Measurements from ENCODE around the gene ANO2.
"Not testable (repeated sequence)": the region's sequence is repeated elsewhere in the genome, so short reads cannot be mapped to it uniquely, and the experiment has no call there.

Gene ANO2

DNA sequence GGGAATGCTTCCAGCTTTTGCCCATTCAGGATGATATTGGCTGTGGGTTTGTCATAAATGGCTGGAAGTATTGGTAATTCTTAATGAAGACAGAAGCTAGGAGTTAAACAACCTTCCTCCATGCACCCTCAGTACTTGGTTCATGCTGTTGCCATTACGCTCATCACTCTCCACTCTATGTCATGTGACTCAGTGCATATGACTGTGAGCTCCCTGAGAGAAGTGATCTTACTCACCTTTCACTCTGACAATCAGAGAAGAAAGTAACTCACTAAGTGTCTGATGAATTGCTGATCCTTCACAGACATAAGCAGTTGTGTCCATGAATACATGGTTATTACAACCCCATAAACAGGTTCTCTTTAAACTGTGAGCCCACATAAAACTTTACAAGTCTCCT lies 275.4 kb downstream of the ANO2 start:
- DNase-seq (ENCODE audit: low read depth in 2 of 2): not testable (repeated sequence)

DNA sequence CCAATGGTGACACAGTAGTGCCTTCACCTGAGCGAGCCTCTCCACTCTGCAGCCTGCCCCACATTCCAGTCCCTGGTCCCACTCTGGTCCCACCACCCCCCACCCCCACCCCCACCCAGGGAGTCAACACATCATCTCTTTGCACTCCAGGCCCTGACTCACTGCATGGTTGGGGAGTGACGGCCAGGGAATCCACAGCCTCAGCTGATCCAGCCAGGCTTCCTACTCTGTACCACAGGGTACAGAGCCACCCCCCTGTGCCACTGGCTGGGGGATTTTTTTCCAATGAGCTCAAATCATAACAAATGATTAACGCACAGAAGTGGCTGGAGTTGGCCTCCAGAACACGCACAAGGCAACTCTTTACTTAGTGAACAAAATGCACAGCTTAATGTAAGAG lies 279.4 kb downstream of the ANO2 start:
- DNase-seq (ENCODE audit: low read depth in 2 of 2): no peak

DNA sequence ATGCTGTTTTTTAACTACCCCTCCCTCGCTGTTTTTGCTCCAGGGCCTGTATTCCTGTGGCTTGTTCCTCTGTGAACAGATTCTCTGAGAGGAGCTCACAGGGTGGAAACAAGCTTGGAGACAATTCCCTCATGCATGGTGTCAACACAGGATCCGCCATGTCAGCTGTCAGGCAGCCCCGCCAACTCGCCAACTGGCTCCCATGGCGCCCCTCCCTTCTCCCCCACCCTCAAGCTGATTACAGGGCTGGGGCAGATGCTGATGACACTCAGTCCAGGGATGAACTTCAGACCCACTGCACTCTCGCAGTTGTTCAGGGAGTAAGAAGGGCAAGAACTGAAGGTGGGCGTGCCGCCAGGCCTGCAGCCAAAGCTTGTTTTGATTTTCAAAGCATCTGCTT lies 283.2 kb downstream of the ANO2 start:
- no peak for DNase-seq (ENCODE audit: low read depth in 2 of 2)

DNA sequence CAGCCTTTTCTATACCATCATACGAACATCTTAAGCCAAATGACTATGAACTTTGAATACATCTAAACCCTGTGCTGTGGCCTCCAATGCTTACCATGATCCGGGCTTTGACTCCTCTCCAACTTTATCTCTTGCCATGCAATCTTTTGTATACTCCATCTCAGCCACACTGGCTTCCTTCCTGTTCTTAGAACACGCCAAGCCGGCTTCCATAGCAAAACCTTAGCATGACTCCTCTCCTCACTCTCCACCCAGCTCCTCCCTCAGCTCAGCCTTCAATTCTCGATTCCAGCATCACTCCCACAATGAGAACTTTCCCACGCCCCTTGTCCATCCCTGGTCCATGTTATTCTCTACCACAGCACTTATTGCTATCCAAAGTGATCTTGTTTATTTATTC lies 284.8 kb downstream of the ANO2 start:
- no peak for DNase-seq (ENCODE audit: low read depth in 2 of 2)

DNA sequence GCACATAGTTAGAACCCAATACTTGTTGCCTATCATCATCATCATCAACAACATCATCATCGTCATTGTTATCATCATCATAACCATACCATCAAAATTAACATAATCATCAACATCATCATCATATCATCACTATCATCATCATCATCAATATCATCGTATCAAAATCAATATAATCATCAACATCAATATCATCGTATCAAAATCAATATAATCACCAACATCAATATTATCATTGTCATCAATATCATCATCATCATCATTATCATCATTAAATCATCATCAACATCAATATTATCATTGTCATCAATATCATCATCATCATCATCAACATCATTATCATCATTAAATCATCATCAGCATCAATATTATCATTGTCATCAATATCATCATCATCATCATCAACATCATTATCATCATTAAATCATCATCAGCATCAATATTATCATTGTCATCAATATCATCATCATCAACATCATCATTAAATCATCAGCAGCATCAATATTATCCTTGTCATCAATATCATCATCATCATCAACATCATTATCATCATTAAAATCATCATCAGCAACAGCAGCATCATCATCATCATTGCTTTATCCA lies 286.6 kb downstream of the ANO2 start:
- not testable (repeated sequence) for DNase-seq (ENCODE audit: low read depth in 2 of 2)

DNA sequence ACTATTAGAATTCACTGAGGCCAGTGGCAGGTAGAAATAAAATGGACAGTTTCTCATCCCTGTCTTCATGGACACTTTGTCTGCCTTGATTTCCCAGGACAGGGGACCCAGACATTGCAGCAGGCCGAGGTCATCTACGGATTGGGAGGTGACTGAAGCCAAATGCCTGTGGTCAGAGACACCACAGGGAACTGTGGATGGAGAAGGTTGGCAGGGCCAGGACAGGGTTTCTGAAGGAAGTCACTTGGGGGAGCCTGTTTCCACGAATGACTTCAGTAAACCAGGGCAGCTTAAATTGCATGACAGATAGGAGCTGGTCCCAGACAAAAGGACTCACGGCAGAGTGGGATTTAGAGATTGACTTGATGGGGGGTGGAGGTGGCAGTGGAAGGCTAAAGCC lies 288.2 kb downstream of the ANO2 start:
- no peak for DNase-seq (ENCODE audit: low read depth in 2 of 2)

DNA sequence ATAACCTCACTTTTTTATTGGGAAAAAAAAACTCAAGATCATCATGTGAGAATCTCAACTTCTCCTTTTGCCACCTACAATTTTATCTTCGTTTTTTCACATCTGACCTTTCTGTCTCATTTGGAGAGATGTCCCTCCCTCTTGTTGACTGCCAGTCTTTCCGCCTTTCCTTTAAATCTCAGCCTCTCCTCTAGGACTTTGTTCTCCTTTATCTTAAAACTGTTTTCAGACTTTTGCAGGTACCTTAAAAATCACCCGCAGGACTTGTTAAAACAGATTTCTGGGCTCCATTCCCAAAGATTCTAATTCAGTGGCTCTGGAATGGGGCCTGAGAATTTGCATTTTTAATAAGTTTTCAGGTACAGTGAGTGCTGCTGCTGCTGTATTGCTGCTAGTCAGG lies 289.9 kb downstream of the ANO2 start:
- no peak for DNase-seq (ENCODE audit: low read depth in 2 of 2)

DNA sequence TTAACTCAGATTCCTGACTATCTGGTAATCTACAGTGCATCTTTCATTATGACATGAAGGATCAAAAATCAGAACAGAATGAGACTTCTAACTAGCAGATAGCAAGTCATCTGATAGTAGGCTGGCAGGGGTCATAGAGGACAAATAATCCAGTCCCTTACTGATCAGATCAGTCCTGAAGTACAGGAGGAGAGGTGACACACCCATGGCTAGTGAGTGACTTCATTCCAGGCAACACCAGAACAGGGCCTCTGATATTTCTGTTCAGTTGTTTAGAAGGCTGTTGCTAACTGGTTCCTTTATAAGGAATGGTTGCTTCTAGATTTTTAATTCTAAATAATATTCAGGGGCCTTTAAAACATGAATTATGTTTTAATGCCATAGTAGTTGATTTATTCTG lies 291.0 kb downstream of the ANO2 start:
- no peak for DNase-seq (ENCODE audit: low read depth in 2 of 2)

DNA sequence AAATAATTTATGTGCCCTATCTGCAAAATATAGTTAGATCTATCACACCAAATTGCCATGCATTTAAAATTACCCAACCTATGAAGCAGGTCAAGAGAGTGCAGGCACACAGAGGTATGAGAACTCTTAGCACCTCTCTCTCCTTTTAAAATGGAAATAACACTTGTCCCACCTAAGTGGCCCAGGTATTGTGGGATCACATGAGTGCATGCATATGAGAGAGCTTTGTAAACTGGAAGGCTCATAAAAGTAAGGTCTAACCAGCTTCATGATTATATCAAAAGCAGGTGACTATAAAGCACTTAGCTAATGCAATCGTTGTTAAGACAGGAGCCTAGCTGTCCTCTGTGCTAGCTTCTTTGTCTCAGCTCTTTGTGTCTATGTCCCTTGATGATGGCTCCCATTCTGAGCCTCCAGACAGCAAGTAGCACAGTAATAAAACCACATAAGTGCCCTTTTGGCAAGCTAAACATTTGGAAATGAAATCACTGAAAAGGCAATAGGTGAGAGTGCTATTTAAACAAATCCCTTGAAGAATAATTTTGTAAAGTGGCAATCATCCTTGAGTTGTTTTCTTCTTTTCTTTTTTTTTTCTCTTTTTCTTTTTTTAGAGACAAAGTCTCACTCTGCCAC lies 294.1 kb downstream of the ANO2 start:
- no peak for DNase-seq (ENCODE audit: low read depth in 2 of 2)

DNA sequence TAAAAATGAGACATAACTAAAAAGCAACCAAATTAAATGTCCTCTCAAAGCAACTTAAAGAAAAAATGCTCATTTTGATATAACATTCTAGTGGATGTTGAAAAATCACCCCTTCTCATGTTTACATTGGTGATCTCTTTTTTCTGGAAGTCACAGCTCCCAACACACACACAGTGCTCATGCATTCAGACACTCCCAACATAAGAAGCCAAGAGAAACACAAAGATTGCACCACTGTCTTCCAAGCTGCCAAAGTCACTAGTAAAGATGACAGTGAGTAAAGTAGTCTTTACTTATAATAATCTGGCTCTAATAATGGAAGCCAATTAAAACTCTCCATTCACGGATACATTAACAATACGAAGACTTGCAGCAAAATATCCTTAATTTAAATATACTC lies 294.8 kb downstream of the ANO2 start:
- DNase-seq (ENCODE audit: low read depth in 2 of 2): no peak

DNA sequence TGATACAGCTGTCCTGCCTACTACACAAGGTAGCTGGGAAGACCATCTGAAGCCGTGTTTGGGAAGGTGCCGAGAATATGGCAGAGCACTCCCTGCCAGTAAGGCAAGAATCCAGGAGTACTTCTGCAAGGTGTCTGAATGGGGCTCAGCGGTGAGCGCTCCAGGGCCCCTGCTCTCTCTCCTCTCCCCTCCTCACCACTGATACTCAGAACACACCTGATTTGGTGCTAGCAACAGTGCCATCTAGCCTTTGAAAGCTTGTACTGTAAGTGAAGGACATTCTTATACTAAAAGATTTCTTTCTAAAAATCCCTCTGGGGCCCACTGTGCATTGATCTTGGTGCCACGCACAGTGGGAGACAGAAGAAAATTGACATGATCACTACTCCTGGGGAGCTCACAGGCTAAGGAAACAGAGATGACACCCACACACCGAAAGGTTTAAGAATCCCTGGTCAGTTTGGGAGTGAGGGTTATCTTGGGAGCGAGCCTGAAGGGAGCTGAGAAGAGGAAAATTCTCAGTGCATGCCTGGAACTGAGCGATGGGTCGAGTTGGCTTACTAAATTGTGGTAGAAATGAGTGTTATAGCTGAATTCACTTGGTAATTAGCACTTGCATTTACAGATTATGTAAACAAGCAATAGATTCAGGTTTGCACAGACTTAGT lies 296.2 kb downstream of the ANO2 start:
- no peak for DNase-seq (ENCODE audit: low read depth in 2 of 2)

DNA sequence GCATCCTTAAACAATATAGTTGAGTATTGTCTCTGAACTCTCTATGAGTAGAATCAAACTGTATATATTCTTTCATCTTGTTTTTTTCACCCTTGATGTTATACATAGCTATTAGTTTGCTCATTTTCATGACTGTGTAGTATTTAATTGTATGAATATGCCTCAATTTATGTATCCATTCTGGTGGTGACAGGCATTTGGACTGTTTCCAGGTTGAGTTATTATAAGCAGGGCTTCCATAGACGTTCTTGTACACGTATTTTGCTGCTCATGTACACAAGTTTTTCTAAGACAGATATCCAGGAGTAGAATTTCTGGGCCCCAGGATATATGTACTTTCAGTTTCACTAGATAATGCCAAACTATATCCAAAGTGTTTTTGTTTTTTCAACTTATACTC lies 301.8 kb downstream of the ANO2 start:
- DNase-seq (ENCODE audit: low read depth in 2 of 2): no peak

DNA sequence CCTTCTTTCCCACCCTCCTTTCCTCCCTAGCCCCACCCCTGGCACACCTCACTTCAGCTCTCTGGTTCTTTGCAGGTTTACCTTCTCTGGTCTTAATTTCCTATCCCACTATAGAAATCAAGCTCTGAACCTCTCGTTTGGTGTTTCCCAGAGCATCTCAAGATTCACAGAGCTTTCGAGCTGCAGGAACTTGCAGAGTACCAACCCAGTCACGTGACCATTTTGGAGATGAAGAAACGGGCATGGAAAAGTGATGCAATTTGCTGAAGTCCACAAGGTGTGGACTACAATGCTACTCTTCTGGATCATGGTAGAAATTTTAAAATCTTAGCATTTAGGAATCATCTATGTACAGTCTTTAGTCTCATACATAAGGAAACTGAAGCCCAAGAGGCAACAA lies 307.4 kb downstream of the ANO2 start:
- DNase-seq (ENCODE audit: low read depth in 2 of 2): no peak

DNA sequence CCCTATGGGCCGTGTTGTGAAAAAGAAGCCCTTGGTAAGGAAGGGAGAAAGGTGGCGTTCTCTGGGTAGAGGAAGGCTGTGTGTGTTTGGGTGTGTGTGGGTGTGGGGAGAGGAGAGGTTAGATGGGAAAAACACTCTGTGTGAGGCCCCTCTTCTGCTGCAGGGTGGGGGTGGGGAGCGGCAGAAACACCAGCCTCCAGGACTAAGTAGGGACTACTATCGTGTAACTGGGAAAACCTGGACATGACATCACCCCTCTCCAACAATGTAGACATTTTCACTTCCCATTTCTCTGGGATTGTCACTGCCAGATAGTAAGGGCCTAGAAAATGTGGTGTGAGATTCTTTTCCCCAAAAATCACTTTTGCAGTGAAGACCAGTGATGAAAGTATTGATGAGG lies 308.2 kb downstream of the ANO2 start:
- no peak for DNase-seq (ENCODE audit: low read depth in 2 of 2)

DNA sequence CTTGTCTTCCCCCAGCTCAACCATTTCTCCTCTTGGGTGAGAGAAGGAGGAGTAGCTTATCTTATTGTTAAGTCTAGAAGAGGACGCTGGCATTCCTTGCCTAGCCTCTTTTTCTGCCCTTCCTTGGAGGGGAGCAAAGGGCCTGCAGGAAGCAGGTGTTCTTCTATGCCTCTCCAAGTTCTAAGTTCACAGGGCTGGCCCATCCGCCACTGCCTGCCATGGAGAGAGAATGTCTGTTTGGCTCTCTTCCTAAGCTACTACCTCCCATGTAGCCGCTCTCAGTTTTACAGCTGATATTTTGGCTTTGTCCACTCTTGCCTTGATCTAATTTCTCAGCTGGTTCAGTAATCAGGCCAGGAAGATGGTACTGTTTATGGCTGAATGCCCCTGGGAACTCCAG lies 312.0 kb downstream of the ANO2 start:
- no peak for DNase-seq (ENCODE audit: low read depth in 2 of 2)

DNA sequence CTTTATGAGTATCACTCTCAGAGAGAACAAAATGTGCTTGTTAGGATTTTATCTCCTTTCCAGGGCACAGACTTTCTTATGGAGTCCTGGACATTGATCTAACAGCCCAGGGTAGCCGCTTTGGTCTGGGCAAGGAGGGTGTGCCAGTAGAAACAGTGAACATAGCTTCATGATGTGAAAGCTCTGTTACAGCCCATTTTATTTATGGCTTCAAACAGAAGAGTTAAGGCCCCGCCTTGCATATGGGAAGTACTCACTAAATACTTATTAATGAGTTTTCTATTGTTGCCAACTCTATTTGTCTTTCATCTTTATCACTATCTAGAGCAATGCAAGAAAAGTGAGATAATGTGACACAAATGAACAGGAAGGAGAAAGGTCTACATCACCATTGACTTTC lies 312.6 kb downstream of the ANO2 start:
- DNase-seq (ENCODE audit: low read depth in 2 of 2): no peak

DNA sequence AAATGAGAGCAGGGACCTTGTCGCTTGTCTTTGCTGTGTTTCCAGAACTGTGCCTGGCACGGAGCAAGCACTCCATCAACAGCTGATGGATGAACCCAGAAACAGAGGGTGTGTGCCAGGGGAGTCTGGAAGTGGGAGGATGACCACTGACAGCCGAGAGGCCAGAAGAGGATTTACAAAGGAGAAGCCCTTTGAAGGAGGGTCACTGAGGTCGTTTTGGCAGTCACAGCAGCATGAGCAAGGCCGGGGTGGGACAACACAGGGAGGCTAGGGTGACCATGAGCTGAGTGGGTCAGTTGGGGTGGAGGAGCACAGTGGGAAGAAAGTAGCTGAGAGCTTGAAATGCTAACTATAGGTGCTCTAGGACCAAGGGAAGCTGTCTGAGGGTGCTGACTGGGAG lies 313.6 kb downstream of the ANO2 start:
- DNase-seq (ENCODE audit: low read depth in 2 of 2): no peak

DNA sequence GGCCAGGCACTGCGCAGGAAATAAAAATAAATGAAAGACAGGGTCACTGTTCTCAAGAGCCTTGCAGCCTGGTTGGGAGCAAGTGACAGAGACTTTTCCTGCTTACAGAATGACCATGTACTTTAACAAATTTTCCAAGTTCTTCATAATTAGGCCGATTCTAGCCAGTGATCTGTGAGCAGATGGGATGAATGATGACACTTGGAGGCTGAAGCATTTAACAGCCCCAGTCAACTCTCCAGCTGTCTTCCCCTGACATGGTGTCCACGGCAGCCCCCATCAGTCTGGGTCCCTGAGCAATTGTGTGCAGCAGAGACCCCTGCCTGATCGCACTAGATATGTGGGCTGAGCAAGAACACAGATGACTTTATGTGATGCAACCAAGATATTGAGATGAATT lies 314.3 kb downstream of the ANO2 start:
- DNase-seq (ENCODE audit: low read depth in 2 of 2): no peak

DNA sequence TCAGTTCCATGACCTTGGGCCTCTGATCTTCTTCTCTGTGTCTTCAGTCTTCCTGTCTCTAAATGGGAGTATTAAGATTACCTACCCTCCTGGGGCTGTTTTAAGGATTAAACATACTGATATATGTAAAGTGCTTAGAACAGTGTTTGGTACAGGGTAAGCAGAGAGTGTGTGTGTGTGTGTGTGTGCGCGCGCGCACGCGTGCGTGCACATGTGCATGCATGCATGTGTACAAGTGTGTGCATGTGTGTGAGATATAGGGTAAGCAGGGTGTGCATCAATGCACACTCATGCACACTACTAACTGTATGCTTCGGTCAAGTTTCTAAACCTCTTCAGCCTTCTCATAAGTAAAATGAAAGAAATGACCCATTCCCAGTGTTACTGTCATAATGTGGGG lies 316.6 kb downstream of the ANO2 start:
- no peak for DNase-seq (ENCODE audit: low read depth in 2 of 2)

DNA sequence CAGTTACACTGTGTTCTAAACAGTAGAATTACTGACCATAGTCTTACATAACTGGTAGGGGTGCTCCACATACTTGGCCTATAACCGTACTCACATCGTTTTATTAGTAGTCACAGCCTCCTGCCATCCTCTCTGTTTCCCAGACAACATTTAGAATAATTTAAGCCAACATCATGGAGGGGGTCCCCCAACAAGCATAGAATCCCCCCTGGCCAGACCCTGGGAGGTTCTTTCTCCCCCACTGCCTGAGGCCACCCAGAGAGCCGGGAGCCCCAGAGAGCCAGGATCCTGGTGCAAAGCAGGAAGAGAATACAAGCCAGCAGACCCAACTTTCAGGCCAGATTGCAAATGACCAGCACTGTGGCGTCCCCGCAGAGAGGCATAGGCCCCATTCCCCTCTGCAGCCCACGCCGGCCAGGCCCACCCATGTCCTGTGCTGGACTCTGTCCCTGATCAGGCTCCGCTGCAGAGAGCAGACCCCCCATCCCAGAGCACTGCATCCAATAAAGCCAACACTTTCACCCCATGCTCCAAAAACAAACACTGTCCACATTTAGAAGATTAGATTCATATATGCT lies 317.9 kb downstream of the ANO2 start:
- no peak for DNase-seq (ENCODE audit: low read depth in 2 of 2)

DNA sequence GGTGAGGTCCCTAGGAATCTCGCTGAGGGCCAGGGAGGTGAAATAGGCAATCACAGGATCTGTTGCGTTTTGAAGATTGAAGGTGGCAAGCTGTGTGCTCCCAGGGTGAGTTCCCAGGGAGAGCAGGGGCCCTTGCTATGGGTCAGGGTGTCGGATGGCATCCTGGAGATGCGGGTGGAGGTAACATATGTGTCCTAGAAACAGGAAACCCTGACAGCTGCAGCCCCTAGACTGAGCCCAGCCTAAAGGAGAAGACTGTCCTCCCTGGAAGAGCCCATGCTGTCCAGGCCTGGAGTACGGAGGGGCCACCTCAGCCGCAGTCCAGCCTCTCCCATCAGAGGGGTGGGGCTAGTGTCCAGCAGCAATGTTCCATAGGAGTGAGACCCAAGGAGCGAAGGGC lies 318.9 kb downstream of the ANO2 start:
- DNase-seq (ENCODE audit: low read depth in 2 of 2): no peak

DNA sequence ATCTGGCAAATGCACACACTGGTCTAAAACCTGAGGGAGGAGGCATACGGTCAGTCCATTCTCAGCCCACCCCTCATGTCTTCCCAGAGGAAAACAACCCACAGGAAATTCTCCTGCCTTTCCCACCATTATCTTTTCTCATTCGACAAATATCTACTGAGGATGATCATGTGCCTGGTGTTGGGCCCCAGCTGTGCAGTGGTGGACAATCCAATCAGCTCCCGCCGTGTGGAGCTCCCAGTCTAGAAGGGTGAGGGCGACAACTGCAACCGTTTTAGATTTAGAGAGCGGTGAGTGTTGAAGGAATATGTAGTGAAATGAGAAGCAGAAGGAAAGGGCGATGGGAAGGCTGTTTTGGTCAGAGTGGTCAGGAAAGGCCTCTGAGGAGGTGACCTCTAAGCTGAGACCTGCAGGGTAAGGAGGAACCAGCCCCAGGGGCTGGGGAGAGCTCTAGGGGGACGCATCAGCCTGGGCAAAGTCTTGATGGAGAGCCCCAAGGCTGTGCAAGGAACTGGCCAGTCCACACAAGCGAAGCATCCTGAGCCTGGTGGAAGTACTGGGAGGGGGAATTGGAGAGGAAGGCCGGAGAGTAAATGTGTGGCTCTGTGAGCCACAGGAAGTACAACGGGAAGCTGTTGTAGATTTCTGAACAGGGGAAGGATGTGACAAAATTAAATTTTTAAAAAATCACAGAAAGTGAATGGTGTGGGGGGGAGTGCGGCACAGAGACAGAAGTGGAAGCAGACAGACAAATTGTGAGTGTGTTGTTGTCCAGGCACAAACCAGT lies 320.4 kb downstream of the ANO2 start:
- no peak for DNase-seq (ENCODE audit: low read depth in 2 of 2)

Data from stimulated activated CD4-positive, alpha-beta T cell treated with anti-CD3 and anti-CD28 coated beads, Interleukin-12 subunit alpha, Interleukin-12 subunit beta, amount 100 ng/mL, for 24 hours (primary cell).